H9 (cell line): ENCODE data around the gene PLA2G15. TPM values are rescaled to one million over a fixed set of nuclear protein-coding genes. Genes with fewer than 3 reads are reported as not detected.
A peak's percentile ranks its signal among the peaks of the same experiment; 100 is the strongest.

Experiments
- DNase-seq: peaks from one replicate; pipeline ENCODE4 v3.0.0-alpha.2; 2017
- H2AFZ ChIP-seq: one replicate; pipeline ENCODE4 v1.6.1; 2013; ENCODE audit warnings: mild to moderate bottlenecking, low read length, control low read depth, moderate library complexity
- H2AK5ac ChIP-seq: 2 replicates; pipeline ENCODE4 v1.6.1; 2013; ENCODE audit warnings: low read length, control low read depth, mixed read lengths; ENCODE audit not compliant: insufficient read length
- H2BK120ac ChIP-seq: one replicate; pipeline ENCODE4 v1.6.1; 2013; ENCODE audit warnings: low read depth, mild to moderate bottlenecking, low read length, control low read depth, inconsistent platforms; ENCODE audit not compliant: poor library complexity, severe bottlenecking
- H2BK12ac ChIP-seq: 2 replicates; pipeline ENCODE4 v1.6.1; 2013; ENCODE audit warnings: low read length, control low read depth, mixed read lengths, low read depth; ENCODE audit not compliant: insufficient read length
- H2BK15ac ChIP-seq: 2 replicates; pipeline ENCODE4 v1.6.1; 2013; ENCODE audit warnings: low read depth, low read length, control low read depth
- H2BK20ac ChIP-seq: one replicate; pipeline ENCODE4 v1.6.1; 2013; ENCODE audit warnings: low read depth, mild to moderate bottlenecking, low read length, control low read depth, inconsistent platforms; ENCODE audit not compliant: poor library complexity, severe bottlenecking
- H2BK5ac ChIP-seq: 2 replicates; pipeline ENCODE4 v1.6.1; 2013; ENCODE audit warnings: low read length, control low read depth, mixed read lengths; ENCODE audit not compliant: insufficient read length
- H3K14ac ChIP-seq: 2 replicates; pipeline ENCODE4 v1.6.1; 2013; ENCODE audit warnings: low read length, control low read depth; ENCODE audit not compliant: insufficient read depth
- H3K18ac ChIP-seq: 2 replicates; pipeline ENCODE4 v1.6.1; 2013; ENCODE audit warnings: low read depth, mild to moderate bottlenecking, mixed read lengths, low read length, control low read depth; ENCODE audit not compliant: insufficient read length
- H3K23ac ChIP-seq: 2 replicates; pipeline ENCODE4 v1.6.1; 2013; ENCODE audit warnings: low read length, control low read depth, mixed read lengths, low read depth; ENCODE audit not compliant: insufficient read length
- H3K23me2 ChIP-seq: 2 replicates; pipeline ENCODE4 v1.6.1; 2013; ENCODE audit warnings: low read depth, mild to moderate bottlenecking, mixed read lengths, low read length, control low read depth; ENCODE audit not compliant: insufficient read length, poor library complexity, severe bottlenecking
- H3K27ac ChIP-seq: 2 replicates; pipeline ENCODE4 v1.5.1; 2013; ENCODE audit warnings: low read length, control low read depth, mixed read lengths, low read depth; ENCODE audit not compliant: insufficient read length
- H3K27me3 ChIP-seq: 2 replicates; pipeline ENCODE4 v1.6.1; 2013; ENCODE audit warnings: low read length, control low read depth, inconsistent platforms; ENCODE audit not compliant: insufficient read depth
- H3K4ac ChIP-seq: 2 replicates; pipeline ENCODE4 v1.6.1; 2013; ENCODE audit warnings: low read depth, mild to moderate bottlenecking, control low read depth, inconsistent platforms, low read length, moderate library complexity
- H3K4me1 ChIP-seq: 2 replicates; pipeline ENCODE4 v1.6.1; 2013; ENCODE audit warnings: low read length, control low read depth, inconsistent platforms; ENCODE audit not compliant: insufficient read depth
- H3K4me2 ChIP-seq: 2 replicates; pipeline ENCODE4 v1.6.1; 2013; ENCODE audit warnings: low read length, control low read depth, mixed read lengths; ENCODE audit not compliant: insufficient read length, insufficient read depth
- H3K56ac ChIP-seq: 2 replicates; pipeline ENCODE4 v1.6.1; 2013; ENCODE audit warnings: low read depth, mild to moderate bottlenecking, mixed read lengths, low read length, control low read depth; ENCODE audit not compliant: insufficient read length
- H3K79me1 ChIP-seq: 2 replicates; pipeline ENCODE4 v1.6.1; 2013; ENCODE audit warnings: low read depth, mild to moderate bottlenecking, moderate library complexity, low read length, control low read depth, inconsistent platforms; ENCODE audit not compliant: insufficient read depth, poor library complexity, severe bottlenecking
- H3K79me2 ChIP-seq: 2 replicates; pipeline ENCODE4 v1.6.1; 2013; ENCODE audit warnings: low read length, control low read depth, inconsistent platforms; ENCODE audit not compliant: insufficient read depth
- H3K9ac ChIP-seq: 2 replicates; pipeline ENCODE4 v1.6.1; 2013; ENCODE audit warnings: low read length, control low read depth, mixed read lengths; ENCODE audit not compliant: insufficient read length; ENCODE audit errors: extremely low read depth
- H3K9me3 ChIP-seq: one replicate; pipeline ENCODE4 v1.6.1; 2013; ENCODE audit warnings: low read depth, low read length, inconsistent platforms; ENCODE audit not compliant: control insufficient read depth
- H3T11ph ChIP-seq: one replicate; pipeline ENCODE4 v1.6.1; 2013; ENCODE audit warnings: mild to moderate bottlenecking, low read length, control low read depth, inconsistent platforms
- H4K20me1 ChIP-seq: one replicate; pipeline ENCODE4 v1.6.1; 2013; ENCODE audit not compliant: control insufficient read depth, insufficient read length, insufficient read depth
- H4K5ac ChIP-seq: 2 replicates; pipeline ENCODE4 v1.6.1; 2013; ENCODE audit warnings: low read depth, mild to moderate bottlenecking, mixed read lengths, low read length, control low read depth; ENCODE audit not compliant: insufficient read length
- H4K8ac ChIP-seq: replicated peaks from 2 replicates; pipeline ENCODE4 v1.6.1; 2013; ENCODE audit warnings: low read length, control low read depth, mixed read lengths, low read depth; ENCODE audit not compliant: insufficient read length
- H4K91ac ChIP-seq: 2 replicates; pipeline ENCODE4 v1.6.1; 2013; ENCODE audit warnings: low read depth, mild to moderate bottlenecking, moderate library complexity, mixed read lengths, low read length, control low read depth; ENCODE audit not compliant: insufficient read length
- H3K27ac Mint-ChIP-seq, 3 experiments: 2 replicates in 2 of 3; 3 replicates in 1 of 3; pipeline ENCODE4 v1.8.0; 2020 to 2021; ENCODE audit warnings: mixed read lengths in 3 of 3, mild to moderate bottlenecking in 1 of 3, moderate library complexity in 1 of 3
- H3K27me3 Mint-ChIP-seq: 2 replicates; pipeline ENCODE4 v1.8.0; 2021; ENCODE audit warnings: low read depth, mild to moderate bottlenecking, moderate library complexity, mixed read lengths
- H3K36me3 Mint-ChIP-seq, 3 experiments: 2 replicates in 2 of 3; 3 replicates in 1 of 3; pipeline ENCODE4 v1.8.0; 2020 to 2021; ENCODE audit warnings: low read depth in 3 of 3, mixed read lengths in 3 of 3; ENCODE audit not compliant: insufficient read depth in 1 of 3
- H3K4me1 Mint-ChIP-seq, 2 experiments: 2 replicates each; pipeline ENCODE4 v1.8.0; 2020; ENCODE audit warnings: mixed read lengths in 2 of 2
- H3K4me3 Mint-ChIP-seq, 2 experiments: 2 replicates in 1 of 2; 3 replicates in 1 of 2; pipeline ENCODE4 v1.8.0; 2020 to 2021; ENCODE audit warnings: mild to moderate bottlenecking in 2 of 2, mixed read lengths in 2 of 2, moderate library complexity in 1 of 2
- H3K9me3 Mint-ChIP-seq, 2 experiments: 2 replicates in 1 of 2; 3 replicates in 1 of 2; pipeline ENCODE4 v1.8.0; 2020; ENCODE audit warnings: mild to moderate bottlenecking in 2 of 2, mixed read lengths in 2 of 2, moderate library complexity in 1 of 2
- CTCF ChIP-seq: fragments of 200-600 bp; sonication (generic); conservative IDR thresholded peaks from 3 replicates; pipeline ENCODE4 v1.8.0; 2021; ENCODE audit warnings: antibody characterized with exemption, mild to moderate bottlenecking
- WGBS: extraction: QIAGEN DNeasy Blood & Tissue Kit; methylation state at CpG from one replicate; pipeline ENCODE4 v1.1.7; 2013; ENCODE audit warnings: missing lambda C conversion rate, low lambda C conversion rate, mixed read lengths; ENCODE audit not compliant: insufficient read length; ENCODE audit errors: extremely low coverage; 5-methylcytosine and 5-hydroxymethylcytosine counted together
- total RNA-seq: library from RNA; stranded (reverse); gene quantifications from 2 replicates; pipeline ENCODE4 v1.2.1, GENCODE V29; 2021

Gene PLA2G15
- total RNA-seq, 1 experiment from 2014 or later = 11.0 TPM

GRCh38 chr16:68281368-68282063 is 36.3 kb downstream of the PLA2G15 start:
- Histone ChIP-seq H2AK5ac (no peak overlapping the region), H3K23me2 (no peaks in the 10 kb centered on the region), H4K8ac (no peak overlapping the region), H3K4ac (no peak overlapping the region), H2BK15ac (no peak overlapping the region), H4K5ac (no peak overlapping the region), H2BK12ac (no peak overlapping the region), H4K20me1 (no peaks in the 10 kb centered on the region), H3K56ac (no peak overlapping the region), H3K9me3 (no peaks in the 10 kb centered on the region), H2BK120ac (no peak overlapping the region), H2BK5ac (no peak overlapping the region), H3K4me2 (no peak overlapping the region), H3K27ac (no peak overlapping the region), H3K14ac (no peak overlapping the region), H2BK20ac (no peak overlapping the region), H4K91ac (no peak overlapping the region), H3K23ac (no peak overlapping the region), H3K18ac (no peak overlapping the region), H2AFZ (no peak overlapping the region), H3K27me3 (no peaks in the 10 kb centered on the region), H3T11ph (no peak overlapping the region), H3K9ac (no peak overlapping the region), H3K4me1 (no peaks in the 10 kb centered on the region), H3K79me1 (no peaks in the 10 kb centered on the region), H3K79me2 (no peaks in the 10 kb centered on the region)
- TF ChIP-seq CTCF = no peak
- no CpG with 5 or more reads among the region's 4 CpGs for WGBS
- H3K27me3 Mint-ChIP-seq = no peaks in the 10 kb centered on the region
- peaks cover 0 to 2% of the 10 kb centered on the region in 2 experiments; a peak in 1 of 4 replicates for H3K4me1 Mint-ChIP-seq
- peak overlapping the region in 1 of 3 experiments; percentile 71; a peak in 1 of 7 replicates for H3K27ac Mint-ChIP-seq
- peaks cover 4 to 25% (median 5%) of the 10 kb centered on the region in 3 experiments; a peak in 5 of 7 replicates for H3K36me3 Mint-ChIP-seq
- no peak overlapping the region for H3K4me3 Mint-ChIP-seq
- no peaks in the 10 kb centered on the region for H3K9me3 Mint-ChIP-seq
- DNase-seq = no peak
